Endometrium (tissue), 2 donors: ENCODE measurements around the gene VPS37B.
"Not testable (repeated sequence)": the region's sequence is repeated elsewhere in the genome, so short reads cannot be mapped to it uniquely, and the experiment has no call there.

Experiments
- FAIRE-seq: peaks from 2 replicates; lab custom pipeline; 2012; peaks lifted over from hg19 to GRCh38; lab: Jason Lieb, UNC
- donor health status: control.
- donor health status: control.

The VPS37B gene

GRCh38 chr12:122908915-122909314 is 13.0 kb upstream of the VPS37B start:
- FAIRE-seq = no peak

DNA sequence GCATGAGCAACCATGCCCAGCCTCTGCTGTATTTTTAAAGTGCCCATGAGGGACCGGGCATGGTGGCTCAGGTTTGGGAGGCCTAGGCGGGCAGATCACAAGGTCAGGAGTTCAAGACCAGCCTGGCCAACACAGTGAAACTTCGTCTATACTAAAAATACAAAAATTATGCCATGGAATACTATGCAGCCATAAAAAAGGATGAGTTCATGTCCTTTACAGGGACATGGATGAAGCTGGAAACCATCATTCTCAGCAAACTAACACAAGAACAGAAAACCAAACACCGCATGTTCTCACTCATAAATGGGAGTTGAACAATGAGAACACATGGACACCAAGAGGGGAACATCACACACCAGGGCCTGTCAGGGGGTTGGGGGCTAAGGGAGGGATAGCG is 9.3 kb upstream of the VPS37B start:
- not testable (repeated sequence) for FAIRE-seq

DNA sequence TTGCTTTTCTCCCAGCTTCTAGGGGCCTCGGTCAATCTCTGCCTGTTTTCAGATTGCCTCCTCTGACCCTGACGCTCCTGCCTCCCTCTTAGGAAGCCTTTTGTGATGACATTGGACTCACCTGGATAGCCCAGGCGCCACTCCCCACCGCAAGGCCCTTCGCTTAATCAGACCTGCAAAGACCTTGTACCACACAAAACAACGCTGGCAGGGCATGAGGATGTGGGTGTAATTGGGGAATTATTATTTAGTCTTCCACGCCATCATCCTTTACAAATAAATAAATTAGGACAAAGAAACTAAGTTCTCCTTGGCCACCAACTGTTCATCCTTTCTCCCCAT is 7.7 kb upstream of the VPS37B start:
- no peak for FAIRE-seq

GRCh38 chr12:122902854-122903692 is 7.1 kb upstream of the VPS37B start:
- no peak for FAIRE-seq

GRCh38 chr12:122899887-122900286 is 4.0 kb upstream of the VPS37B start:
- no peak for FAIRE-seq

DNA sequence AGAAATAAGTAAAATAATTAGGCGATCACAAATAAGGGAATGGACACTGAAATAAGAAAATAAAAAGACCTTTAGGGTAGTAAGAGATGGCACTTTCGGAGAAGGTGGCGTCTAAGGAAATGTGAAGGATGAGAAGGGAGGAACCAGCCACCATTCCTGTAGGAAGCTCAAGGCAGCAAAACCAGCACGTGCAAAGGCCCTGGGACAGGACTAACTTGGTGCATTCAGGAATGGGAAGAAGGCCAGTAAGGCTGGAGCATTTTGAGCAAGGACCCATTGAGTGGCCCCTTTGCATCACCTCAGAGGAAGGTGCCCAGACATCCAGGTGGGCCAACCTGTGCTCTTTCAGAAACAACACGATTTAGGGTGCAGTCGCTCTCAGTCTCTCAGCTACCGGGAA is 738 bp upstream of the VPS37B start:
- FAIRE-seq = no peak

DNA sequence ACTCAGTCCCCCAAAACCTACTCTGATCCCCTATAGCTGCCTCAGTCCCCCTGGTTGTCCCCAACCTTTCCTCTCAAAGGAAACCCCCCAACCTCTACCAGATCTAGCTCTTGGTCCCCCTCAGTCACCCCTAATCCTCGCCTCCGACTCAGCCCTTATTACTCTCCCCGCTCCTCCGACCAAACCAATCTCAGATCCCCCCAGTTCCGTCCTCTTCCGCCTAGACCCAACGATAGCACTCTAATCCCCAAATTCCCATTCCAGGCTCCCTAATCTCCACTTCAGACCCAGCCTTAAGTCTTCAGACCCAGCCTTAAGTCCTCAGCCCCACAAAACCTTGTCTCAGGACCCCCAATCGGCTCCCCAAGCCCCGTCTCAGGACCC is 612 bp downstream of the VPS37B start:
- FAIRE-seq = no peak

DNA sequence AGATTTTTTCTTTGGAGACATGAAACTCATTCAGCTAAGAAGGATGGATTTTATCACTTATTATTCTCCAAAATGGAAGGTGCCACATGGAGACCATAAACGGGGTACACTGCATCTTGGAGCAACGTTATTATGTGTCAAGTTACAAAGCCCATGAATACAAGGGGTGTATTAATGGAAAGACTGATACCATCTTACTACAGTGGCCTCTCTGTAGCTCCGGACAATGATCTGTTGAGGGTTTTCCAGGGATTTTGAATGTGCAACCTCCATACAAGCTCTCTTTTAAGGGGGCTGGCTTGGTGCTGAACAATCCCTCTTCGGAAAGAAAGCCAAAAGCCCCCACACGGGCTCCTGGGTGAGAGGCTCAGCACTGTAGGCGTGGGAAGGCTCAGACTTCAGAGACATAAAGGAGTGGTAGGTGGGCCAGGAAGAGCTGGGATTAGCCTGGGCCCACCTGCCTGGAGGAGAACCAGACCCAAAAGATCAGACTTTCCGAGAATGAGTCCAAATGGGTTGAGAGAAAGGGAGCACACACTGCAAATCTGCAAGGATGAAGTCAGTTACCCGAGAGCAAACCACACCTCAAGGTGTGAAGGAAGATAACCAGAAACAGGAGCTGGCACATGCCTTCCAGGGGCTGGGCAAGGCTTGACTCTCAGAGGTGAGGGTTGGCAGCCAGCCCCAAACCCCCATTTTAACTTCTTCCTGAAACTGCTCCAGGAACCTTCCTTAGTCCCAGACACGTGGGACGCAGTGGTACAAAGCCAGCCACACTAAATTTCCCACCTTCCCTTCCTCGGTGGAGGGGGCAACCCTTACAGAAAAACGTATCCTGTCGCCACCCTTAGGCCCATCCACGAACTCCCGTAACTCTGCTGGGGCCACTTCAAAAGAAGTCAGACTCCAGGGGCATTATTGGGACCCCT is 1.5 kb downstream of the VPS37B start:
- FAIRE-seq = no peak

DNA sequence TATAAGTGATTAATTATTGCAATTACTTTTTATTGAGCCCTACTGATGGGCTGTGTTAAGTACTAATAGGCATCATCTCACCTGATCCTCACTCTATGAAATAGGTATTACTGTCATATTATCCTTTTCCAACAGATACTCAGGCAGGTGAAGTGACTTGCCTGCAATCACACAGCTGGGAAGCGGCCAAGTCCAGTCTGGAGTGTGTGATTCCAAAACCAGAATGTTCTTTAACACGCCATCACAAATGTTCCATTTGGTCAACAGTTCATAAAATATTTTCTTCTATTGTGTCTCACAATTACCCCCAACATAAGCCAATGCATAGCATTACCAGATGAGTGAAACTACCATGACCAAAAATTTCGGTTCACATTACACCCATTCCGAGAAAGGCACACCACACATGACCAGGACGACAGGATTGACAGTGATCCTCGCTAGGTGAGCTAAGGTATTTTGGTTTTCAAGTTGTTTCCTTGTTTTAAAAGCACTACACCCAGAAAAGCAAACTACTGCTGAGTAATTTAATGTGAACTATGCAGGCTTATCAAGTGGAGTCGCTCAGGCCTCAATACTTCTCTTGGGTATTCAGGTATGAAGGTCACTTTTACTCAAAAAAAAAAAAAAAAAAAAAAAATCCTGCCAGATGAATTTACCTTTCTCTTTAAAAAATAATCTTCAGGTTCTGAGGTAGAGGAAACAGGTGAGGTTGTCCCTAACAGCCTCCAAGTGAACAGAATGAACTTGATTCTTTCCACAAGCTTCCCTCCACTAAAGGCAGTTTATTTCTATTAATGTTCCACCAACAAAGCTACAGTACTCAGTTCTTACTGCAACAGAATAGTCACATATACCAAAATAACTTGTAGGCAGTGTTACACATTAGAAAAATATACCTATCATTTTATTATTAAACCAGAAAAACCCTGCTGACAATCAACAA is 2.4 kb downstream of the VPS37B start:
- no peak for FAIRE-seq

- not testable (repeated sequence) for FAIRE-seq
Observed at GRCh38 chr12:122892724-122893123, 3.2 kb downstream of the VPS37B start.

DNA sequence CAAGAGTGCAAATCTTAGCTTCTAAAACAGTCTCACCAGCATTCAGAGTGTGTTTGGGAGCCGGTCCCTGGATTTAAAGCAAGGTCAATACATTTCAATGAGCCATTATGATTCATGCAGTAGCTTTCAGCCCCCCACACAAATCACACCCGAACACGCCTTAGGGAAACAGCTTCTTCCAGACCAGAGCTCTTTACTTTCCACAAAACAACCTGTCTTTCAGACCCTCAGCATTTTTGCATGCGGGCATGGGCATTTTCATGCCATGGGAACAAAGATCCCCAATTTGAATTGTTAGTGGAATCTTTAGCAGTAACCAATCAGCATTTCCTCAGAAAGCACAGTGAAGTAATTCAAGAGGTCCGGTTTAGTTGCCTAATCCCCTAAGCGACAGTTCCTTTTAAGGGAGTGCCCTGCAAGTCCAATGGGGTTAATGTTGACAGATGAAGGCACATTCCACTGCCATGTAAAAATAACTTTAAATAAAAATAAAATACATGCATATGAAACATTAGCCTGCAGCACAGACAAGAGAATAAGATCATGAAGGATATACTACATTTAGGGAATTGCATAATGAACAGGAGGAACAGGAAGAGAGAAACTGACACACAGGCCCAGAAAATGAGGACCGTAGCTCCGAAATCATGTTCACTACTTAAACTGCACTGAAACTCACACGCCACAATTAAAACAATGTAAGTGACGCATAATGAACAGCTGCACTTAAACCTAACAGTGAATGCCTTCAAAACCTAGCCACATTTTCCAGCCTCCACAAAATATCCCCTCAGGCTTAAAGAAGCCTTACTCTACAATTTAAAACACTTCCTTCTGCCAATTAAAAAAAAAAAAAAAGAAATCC is 4.0 kb downstream of the VPS37B start:
- FAIRE-seq = no peak

- FAIRE-seq = no peak
Observed at GRCh38 chr12:122889761-122890520, 6.0 kb downstream of the VPS37B start.

DNA sequence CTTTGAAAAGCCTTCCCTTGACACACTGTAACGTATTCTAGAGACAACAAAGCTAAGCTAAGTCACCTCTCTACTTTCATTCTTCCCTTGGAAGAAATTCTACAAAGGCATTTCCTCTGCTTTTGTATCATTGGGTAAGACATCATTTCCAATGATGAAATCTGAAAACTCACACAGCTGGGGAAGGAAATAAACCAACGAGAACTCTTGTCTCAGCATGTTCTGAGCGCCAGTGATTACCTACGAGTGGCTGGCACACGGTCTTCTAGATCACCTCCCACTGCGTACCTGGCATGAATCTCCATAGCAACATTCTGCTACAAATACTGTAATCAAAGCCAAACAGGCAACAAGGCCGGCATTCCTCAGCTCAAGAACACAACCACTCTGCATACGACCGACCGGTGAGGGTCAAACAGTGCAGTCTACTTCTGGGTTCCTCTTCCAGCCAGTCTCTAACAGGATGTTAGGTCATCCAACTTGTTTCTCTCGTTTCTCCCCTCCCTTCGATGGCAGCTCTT is 7.6 kb downstream of the VPS37B start:
- no peak for FAIRE-seq

- FAIRE-seq = no peak
Observed at GRCh38 chr12:122887819-122888212, 8.1 kb downstream of the VPS37B start.

- FAIRE-seq = no peak
Observed at GRCh38 chr12:122886851-122887818, 8.8 kb downstream of the VPS37B start.

GRCh38 chr12:122886161-122886560 is 9.8 kb downstream of the VPS37B start:
- FAIRE-seq = no peak

- FAIRE-seq = no peak
Observed at GRCh38 chr12:122884860-122885259, 11.1 kb downstream of the VPS37B start.

- FAIRE-seq = no peak
Observed at GRCh38 chr12:122884091-122884826, 11.7 kb downstream of the VPS37B start.
